Activated CD4-positive, alpha-beta T cell treated with anti-CD3 and anti-CD28 coated beads, Interleukin-2, amount 10 ng/mL, durations not matched to agents 7 days and 5 days (primary cell): ENCODE results near the gene SLC5A10. TPM values are rescaled to one million over a fixed set of nuclear protein-coding genes. Genes with fewer than 3 reads are reported as not detected.
"Not testable (repeated sequence)": the region's sequence is repeated elsewhere in the genome, so short reads cannot be mapped to it uniquely, and the experiment has no call there.

Source experiments
- CTCF ChIA-PET: fragments of 350-600 bp; sonication (Branson Sonifier 250); formaldehyde crosslinking; loops from one replicate; lab custom pipeline; 2021; ENCODE audit warnings: antibody characterized with exemption; lab: Charles Lee
- POLR2A ChIA-PET: fragments of 350-600 bp; sonication (Branson Sonifier 250); formaldehyde crosslinking; loops from one replicate; lab custom pipeline; 2021; ENCODE audit warnings: antibody characterized with exemption; lab: Charles Lee
- DNase-seq: peaks from one replicate; pipeline ENCODE4 v3.0.0-alpha.2; 2020
- H3K27ac Mint-ChIP-seq: one replicate; pipeline ENCODE4 v1.8.0; 2021; ENCODE audit warnings: mild to moderate bottlenecking, moderate library complexity, mixed read lengths
- H3K27me3 Mint-ChIP-seq: one replicate; pipeline ENCODE4 v1.8.0; 2021; ENCODE audit warnings: mixed read lengths
- H3K36me3 Mint-ChIP-seq: one replicate; pipeline ENCODE4 v1.8.0; 2021; ENCODE audit warnings: low read depth, mixed read lengths
- H3K4me1 Mint-ChIP-seq: one replicate; pipeline ENCODE4 v1.8.0; 2021; ENCODE audit warnings: mixed read lengths
- H3K4me3 Mint-ChIP-seq: one replicate; pipeline ENCODE4 v1.8.0; 2021; ENCODE audit warnings: mild to moderate bottlenecking, moderate library complexity, mixed read lengths
- H3K9me3 Mint-ChIP-seq: one replicate; pipeline ENCODE4 v1.8.0; 2021; ENCODE audit warnings: mixed read lengths
- total RNA-seq, 2 experiments: library from RNA; stranded (reverse); gene quantifications; one replicate each; pipeline ENCODE4 v1.2.3, GENCODE V29; 2021

Gene SLC5A10
- total RNA-seq, 2 experiments from 2014 or later = not detected

DNA sequence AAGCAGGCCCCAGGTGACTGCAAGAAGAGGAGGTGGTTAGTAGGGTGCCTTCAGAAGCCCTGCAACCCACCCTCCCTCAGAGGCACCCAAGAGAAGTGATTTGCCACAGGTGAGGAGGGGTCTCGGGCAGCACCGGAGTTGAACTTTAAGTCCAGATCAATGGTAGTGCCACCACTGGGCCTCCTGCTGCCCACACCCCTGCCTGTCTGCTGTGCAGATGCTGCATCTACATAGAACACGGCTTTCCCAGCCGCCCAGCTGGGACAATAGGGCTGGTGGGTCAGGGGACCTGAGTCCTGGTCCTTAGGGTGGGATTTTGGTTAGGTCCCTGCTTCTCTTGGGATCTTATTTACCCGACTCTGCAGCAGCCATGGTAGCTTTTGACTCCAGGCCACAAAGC lies 70.2 kb downstream of the SLC5A10 start:
- no peak for DNase-seq
- POLR2A ChIA-PET = no interaction called here
- Mint-ChIP-seq H3K27me3 (no peaks in the 10 kb centered on the region), H3K36me3 (peaks cover 31% of the 10 kb centered on the region), H3K4me3 (no peak overlapping the region), H3K9me3 (no peaks in the 10 kb centered on the region), H3K27ac (no peak overlapping the region), H3K4me1 (peaks cover 17% of the 10 kb centered on the region)
- CTCF ChIA-PET = interaction anchor here (1.6 kb wide), 1 partner anchor 63 kb away, joined by 7 read pairs; no protein-coding TSS in a partner anchor

DNA sequence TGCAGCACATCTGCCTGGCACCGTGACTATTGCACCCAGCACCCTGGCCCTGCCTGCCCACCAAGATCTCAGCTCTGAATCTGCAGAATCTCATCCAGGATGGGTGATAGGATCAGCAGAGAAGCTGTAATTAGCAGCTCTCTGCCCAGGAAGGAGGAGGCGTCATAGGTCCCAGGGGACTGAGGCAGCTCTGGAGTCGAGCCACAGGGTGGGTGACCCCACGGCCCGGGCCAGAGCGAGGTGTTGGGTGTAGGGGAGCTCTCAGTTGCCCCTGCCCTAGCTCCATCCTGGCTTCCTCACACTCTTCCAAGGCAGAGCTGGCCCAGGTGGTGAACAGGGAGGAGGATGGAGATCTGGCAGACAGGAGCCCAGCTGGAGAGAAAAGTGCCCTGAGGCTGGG lies 70.8 kb downstream of the SLC5A10 start:
- Mint-ChIP-seq H3K4me1 (peaks cover 17% of the 10 kb centered on the region), H3K27me3 (no peaks in the 10 kb centered on the region), H3K9me3 (no peaks in the 10 kb centered on the region), H3K4me3 (no peak overlapping the region), H3K36me3 (peaks cover 31% of the 10 kb centered on the region), H3K27ac (peak overlapping the region; percentile 69)
- no peak for DNase-seq
- POLR2A ChIA-PET = no interaction called here
- CTCF ChIA-PET = interaction anchor here (1.5 to 1.6 kb wide), 2 partner anchors 63 to 397 kb away, joined by 5 to 7 read pairs; no protein-coding TSS in a partner anchor

DNA sequence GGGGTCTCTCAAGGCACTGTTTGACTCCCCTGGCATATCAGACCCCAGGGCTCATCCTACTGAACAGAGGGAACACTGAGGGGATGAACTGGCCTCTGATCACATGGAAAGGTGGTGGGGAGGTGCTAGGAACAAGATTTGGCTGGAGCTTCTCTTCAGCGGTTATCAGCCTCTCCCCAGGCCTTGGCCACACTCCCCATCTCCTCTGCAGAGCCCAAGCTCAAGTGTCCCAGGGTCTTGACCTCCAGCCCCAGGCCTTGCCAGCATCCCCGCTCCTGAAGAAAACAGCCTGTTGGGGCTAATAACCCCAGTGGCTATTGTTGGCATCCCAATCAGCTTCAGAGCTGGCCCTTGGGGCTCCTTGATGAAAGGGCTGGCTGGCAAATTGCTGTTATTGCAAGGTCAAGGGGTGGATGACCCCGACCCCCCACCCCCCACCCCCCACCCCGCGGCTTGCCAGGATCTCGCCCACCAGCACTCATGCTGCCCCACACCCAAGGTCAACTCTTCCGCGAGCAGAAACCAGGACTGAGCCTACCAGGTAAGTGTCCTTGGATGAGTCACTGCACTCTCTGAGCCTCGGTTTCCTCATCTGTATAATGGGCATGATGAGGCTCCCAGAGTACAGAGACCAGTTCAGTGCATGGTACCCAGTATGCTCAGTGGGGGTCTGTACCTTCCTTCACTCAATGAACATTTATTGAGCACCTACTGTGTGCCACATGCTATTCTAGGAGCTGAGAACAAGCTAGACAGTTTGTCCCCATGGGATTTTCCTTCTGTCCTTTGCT lies 71.4 kb downstream of the SLC5A10 start:
- Mint-ChIP-seq H3K4me3 (no peak overlapping the region), H3K9me3 (no peaks in the 10 kb centered on the region), H3K36me3 (peaks cover 31% of the 10 kb centered on the region), H3K4me1 (peaks cover 17% of the 10 kb centered on the region), H3K27ac (no peak overlapping the region), H3K27me3 (no peaks in the 10 kb centered on the region)
- DNase-seq = no peak
- CTCF ChIA-PET = interaction anchor here (0.9 to 1.6 kb wide), 3 partner anchors 17 to 398 kb away, joined by 3 to 7 read pairs (median 5); no protein-coding TSS in a partner anchor
- POLR2A ChIA-PET = no interaction called here

DNA sequence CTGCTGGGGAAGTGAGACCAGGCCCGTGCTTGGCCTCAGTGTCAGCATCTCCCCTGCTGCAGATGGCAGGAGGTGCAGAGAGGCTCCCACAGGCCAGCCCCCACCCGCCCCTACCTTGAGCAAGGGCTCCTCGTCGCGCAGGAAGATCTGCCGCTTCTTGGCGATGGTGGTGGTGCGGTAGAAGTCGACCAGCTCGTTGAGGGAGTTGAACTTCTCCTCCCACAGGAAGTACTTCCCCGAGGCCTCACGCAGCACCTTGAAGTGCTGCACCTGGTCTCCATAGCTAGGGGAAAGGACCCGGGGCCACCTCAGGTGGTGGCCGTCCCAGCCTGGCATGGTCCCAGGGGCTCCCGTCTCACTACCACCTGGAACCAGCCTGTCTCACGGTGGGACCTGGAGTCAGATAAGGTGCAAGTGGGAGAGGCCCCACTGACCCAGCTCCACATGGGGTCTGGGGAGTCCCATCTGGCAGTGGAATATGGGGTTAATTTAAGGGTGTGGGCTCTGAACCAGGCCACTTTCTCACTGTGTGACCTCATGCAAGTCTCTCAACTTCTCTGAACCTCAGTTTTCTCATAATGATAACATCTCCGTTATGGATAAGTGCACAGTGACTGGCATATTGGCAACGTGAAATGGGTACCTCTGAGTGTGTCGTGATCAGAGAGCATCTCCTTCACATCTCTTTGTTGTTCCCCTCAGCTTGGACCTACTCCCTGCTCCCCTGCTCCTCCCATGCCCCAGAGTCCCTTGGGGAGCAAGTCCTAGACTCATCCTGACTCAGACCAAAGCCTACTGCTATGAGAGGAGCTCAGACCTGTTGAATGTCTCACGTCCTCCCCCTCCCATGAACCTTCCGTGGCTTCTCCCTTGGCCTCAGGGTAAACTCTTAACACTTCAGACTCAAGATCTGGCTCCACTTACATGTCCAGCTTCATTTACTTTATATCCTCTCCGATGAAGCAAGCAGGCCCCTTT lies 72.4 kb downstream of the SLC5A10 start:
- H3K9me3 Mint-ChIP-seq = no peaks in the 10 kb centered on the region
- peak; percentile 31 for DNase-seq
- no peak overlapping the region for H3K4me3 Mint-ChIP-seq
- no peaks in the 10 kb centered on the region for H3K27me3 Mint-ChIP-seq
- ChIA-PET CTCF (interaction anchor here (0.7 to 1.5 kb wide), 2 partner anchors 63 to 399 kb away, joined by 3 to 5 read pairs; no protein-coding TSS in a partner anchor), POLR2A (no interaction called here)
- H3K27ac Mint-ChIP-seq = peak overlapping the region; percentile 63
- peaks cover 27% of the 10 kb centered on the region for H3K36me3 Mint-ChIP-seq
- H3K4me1 Mint-ChIP-seq = peaks cover 17% of the 10 kb centered on the region

DNA sequence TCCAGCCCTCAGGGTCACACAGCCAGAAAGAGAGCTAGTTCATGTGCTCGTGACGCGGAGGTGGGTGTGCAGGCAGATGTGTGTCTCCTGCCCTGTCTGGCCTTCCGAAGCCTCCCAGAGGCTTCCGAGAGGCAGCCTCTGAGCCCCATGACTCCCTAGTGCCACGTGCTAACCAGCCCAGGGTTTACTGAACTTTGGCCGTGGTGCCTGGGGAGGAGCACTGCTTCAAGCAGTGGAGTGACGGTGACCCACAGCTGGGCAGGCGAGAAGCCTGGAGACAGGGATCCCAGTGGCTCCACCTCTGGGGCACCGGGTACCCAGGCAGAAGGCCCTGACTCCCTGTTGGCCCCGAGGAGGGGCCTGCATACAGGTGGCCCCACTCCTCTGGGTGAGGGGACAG lies 76.7 kb downstream of the SLC5A10 start:
- H3K9me3 Mint-ChIP-seq, H3K27me3 Mint-ChIP-seq, DNase-seq, H3K36me3 Mint-ChIP-seq, H3K27ac Mint-ChIP-seq, H3K4me3 Mint-ChIP-seq, POLR2A ChIA-PET, CTCF ChIA-PET: not testable (repeated sequence)
- peaks cover 14% of the 10 kb centered on the region for H3K4me1 Mint-ChIP-seq

DNA sequence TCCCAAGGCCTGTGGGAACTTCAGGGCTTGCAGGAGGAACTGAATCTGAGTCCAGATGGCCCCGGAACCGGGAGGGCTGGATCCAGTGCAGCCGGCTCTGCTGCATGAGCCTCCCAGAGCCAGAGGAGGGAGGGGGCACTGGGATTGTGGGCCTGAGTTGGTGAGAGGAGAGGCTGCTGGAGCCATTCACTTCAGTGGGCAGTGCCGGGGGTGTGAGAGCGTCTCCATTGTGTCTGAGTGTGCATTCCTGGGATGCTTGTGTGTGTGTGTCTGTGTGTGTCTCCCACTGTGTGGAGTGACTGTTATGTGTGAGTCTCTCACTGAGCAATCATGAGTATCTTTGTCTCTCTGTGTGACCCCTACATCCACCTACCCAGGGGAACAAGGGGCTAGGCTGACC lies 77.8 kb downstream of the SLC5A10 start:
- POLR2A ChIA-PET, H3K4me3 Mint-ChIP-seq, CTCF ChIA-PET, H3K9me3 Mint-ChIP-seq, H3K36me3 Mint-ChIP-seq, DNase-seq, H3K27ac Mint-ChIP-seq, H3K4me1 Mint-ChIP-seq, H3K27me3 Mint-ChIP-seq: not testable (repeated sequence)

DNA sequence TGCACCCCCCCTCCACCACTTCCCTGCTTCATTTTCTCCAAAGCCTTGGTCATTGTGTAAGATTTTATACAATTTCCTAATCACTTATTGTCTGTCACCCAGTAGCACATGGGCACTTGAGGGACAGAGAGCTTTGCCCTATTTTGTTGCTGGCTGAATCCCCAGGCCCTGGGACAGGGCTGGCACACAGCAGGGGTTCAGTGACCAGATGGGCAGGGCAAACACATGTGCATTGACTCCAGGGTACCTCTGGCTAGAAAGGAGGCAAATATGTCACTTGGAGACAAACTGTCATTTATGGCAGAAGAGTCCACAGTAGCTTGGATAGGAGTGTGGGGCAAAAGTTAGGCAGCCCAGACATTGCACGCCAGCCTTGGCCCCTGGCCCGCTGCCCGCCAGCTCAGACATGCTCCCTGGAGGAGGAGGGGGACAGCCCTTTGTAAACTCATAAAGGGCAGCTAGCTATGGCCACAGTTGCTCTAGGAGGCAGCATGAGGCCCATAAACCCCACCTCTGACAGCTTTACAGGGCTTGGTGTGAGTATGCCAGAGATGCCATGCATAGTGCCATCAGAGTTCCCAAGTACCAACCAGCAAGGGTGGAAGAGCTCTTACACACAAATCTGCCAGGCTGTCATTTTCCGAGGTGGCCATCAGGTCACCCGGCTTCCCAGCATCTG lies 78.9 kb downstream of the SLC5A10 start:
- H3K27me3 Mint-ChIP-seq, H3K27ac Mint-ChIP-seq, H3K36me3 Mint-ChIP-seq, H3K4me1 Mint-ChIP-seq, CTCF ChIA-PET, DNase-seq, H3K9me3 Mint-ChIP-seq, POLR2A ChIA-PET, H3K4me3 Mint-ChIP-seq: not testable (repeated sequence)

DNA sequence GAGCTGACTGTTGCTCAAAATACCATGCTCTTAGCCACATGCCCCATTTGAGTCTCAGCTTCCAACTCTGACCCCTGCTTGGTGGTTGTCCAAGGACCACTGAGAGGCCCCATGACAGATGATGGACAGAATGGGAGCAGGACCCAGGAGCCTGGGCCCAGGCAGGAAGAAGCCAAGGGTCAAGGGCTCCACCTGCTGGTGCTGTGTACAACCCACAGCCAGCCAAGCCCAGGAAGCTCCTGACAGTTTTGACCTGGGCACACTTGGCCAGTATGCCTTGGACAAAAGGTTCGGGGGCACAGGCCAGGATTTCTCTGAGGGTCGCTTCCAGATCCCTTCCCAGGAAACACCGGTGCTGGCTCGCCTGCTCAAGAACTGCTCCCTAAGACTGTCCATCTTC lies 79.8 kb downstream of the SLC5A10 start:
- H3K36me3 Mint-ChIP-seq, H3K27me3 Mint-ChIP-seq, H3K27ac Mint-ChIP-seq, CTCF ChIA-PET, H3K4me3 Mint-ChIP-seq, H3K9me3 Mint-ChIP-seq, POLR2A ChIA-PET, H3K4me1 Mint-ChIP-seq: not testable (repeated sequence)
- DNase-seq = peak; percentile 52

DNA sequence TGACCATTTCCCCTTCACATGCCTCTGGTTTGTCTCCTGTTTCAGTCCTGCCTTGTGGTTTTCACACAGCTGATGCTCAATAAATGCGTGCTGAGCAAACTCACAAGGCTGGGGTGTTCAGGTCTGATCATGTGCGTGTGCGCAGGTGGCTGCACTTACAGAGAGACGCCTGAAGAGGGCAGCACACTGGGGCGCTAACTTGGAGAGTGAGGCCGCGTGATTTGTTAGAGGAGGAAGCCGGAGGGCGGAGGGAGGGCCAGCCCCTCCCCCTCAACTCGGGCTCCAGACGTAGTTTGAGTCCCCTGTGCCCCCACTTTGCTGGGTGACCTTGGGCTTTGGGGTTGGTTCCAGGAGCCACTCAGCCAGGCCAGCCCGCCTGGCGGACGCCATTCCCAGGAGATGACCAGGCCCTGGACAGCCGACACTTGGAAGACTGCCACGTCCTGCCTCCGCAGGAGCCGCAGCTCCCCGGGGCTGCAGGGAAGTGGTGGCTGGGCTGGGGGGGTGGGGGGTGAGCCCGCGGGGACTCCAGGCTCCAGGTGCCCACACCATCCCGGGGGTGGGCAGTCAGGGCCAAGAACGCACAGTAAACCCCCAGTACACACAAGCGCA lies 80.5 kb downstream of the SLC5A10 start:
- POLR2A ChIA-PET, H3K27ac Mint-ChIP-seq, H3K36me3 Mint-ChIP-seq, CTCF ChIA-PET, H3K4me3 Mint-ChIP-seq, H3K9me3 Mint-ChIP-seq, H3K4me1 Mint-ChIP-seq, DNase-seq, H3K27me3 Mint-ChIP-seq: not testable (repeated sequence)

DNA sequence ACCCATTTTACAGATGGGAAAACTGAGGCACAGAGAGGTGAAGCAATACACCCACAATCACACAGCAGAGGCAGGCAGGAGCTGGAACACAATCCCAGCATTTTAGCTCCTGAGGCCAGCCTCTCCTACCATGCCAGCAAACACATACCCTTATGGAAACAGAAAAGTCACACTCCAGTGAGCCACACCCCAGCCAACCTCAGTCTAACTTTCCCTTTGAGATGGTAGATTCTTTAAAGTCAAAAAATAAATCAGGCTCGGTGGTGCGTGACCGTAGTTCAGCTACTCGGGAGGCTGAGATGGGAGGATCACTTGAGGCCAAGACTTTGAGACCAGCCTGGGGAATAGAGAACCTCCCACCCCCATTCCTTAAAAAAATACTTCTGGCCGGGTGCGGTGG lies 84.2 kb downstream of the SLC5A10 start:
- H3K9me3 Mint-ChIP-seq, POLR2A ChIA-PET, CTCF ChIA-PET: not testable (repeated sequence)

DNA sequence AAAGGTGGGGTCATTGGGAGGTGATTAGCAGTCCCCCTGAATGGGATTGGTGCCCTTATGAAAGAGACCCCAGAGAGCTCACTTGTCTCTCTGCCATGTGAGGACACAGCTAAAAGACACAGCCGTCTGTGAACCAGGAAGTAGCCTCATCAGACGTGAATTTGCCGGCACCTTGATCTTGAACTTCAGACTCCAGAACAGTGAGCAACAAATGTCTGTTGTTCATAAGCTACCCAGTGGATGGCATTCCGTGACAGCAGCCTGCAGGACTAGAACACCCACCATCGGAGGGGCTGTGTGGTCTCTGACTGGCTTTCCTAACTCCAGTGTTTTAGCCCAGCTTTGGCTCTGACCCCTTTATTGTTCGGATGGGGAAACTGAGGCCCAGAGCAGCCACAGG lies 85.6 kb downstream of the SLC5A10 start:
- H3K27ac Mint-ChIP-seq, H3K36me3 Mint-ChIP-seq, H3K4me1 Mint-ChIP-seq, POLR2A ChIA-PET, CTCF ChIA-PET, H3K4me3 Mint-ChIP-seq, DNase-seq, H3K27me3 Mint-ChIP-seq, H3K9me3 Mint-ChIP-seq: not testable (repeated sequence)

More for the DNA sequence above, 84.2 kb downstream of the SLC5A10 start:
- H3K4me1 Mint-ChIP-seq, H3K4me3 Mint-ChIP-seq, H3K36me3 Mint-ChIP-seq, DNase-seq, H3K27me3 Mint-ChIP-seq, H3K27ac Mint-ChIP-seq: not testable (repeated sequence)

DNA sequence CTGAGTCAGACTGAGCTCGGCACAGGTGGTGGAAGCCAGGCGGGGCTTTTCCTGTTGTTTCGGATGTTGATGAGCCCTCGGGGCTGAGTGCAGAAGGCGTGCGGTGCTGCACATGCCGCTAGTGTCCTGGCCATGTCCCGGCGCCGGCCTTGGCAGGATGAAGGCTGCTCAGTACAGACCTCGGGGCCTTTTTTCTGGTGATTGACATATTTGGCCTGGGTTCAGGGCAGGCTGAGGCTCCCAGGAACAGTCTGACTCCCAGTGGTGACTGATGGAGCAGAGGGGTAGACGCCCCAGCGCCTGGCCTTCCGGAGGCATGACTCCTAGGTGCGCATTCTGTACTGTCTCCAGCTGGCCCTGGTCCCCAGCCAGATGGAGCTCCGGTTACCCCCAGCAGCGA lies 86.0 kb downstream of the SLC5A10 start:
- H3K4me3 Mint-ChIP-seq, POLR2A ChIA-PET, H3K9me3 Mint-ChIP-seq, H3K27me3 Mint-ChIP-seq, H3K4me1 Mint-ChIP-seq, H3K27ac Mint-ChIP-seq, CTCF ChIA-PET, H3K36me3 Mint-ChIP-seq, DNase-seq: not testable (repeated sequence)
